ENCODE results near the gene CORO2B. TPM values are rescaled to one million over a fixed set of nuclear protein-coding genes. Genes with fewer than 3 reads are reported as not detected.

The CORO2B gene
- polyA plus RNA-seq, 1 of the 3 experiments (the other 2 are of a cell fraction): 3.6 TPM

DNA sequence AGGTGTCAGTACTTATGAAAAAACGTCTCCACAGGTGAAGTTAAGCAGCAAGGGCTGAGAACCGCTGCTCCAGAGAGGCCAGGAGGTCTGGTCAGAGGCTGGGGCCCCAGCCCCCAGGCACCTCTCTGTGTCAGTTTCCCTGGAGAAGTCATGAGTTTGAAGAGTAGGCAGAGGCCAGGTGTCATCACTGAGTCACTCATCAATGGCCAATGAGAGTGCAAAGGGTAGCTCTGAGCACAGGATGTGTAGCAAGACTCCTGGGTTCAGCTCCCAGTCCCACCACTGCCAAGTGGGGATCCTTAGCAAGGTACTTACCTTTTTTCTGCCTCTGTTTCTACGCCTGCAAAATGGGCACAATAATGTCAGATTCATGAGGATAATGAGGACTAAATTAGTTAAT is 47.9 kb downstream of the CORO2B start (continued):
- TF ChIP-seq GATA2 (CRISPR knock-in tag; IDR thresholded peaks at IDR 0.05): no peak
- TF ChIP-seq RFX5 (IDR thresholded peaks at IDR 0.05; ENCODE audit: low read length): no peak
- TF ChIP-seq, protein P1, sequence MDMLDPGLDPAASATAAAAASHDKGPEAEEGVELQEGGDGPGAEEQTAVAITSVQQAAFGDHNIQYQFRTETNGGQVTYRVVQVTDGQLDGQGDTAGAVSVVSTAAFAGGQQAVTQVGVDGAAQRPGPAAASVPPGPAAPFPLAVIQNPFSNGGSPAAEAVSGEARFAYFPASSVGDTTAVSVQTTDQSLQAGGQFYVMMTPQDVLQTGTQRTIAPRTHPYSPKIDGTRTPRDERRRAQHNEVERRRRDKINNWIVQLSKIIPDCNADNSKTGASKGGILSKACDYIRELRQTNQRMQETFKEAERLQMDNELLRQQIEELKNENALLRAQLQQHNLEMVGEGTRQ (IDR thresholded peaks at IDR 0.05; ENCODE audit: borderline replicate concordance, low read depth, low read length): no peak

- no peak for DNase-seq
Observed at GRCh38 chr15:68627476-68627875, 48.7 kb downstream of the CORO2B start.

GRCh38 chr15:68627995-68628394 is 49.2 kb downstream of the CORO2B start:
- POLR2A ChIA-PET: no interaction called here
- Histone ChIP-seq H3K4me2 (no peak overlapping the region), H3K4me1 (ENCODE audit: control insufficient read depth in 1 of 2, insufficient read depth in 2 of 2, low read depth in 1 of 2, low read length in 1 of 2) (peaks cover 0 to 12% of the 10 kb centered on the region in 2 experiments; a peak in 1 of 4 replicates), H3K79me2 (ENCODE audit: insufficient read depth) (no peaks in the 10 kb centered on the region), H3F3A (replicated peaks; ENCODE audit: insufficient read depth) (no peaks in the 10 kb centered on the region), H3K9me2 (no peaks in the 10 kb centered on the region), H3K4me3 (ENCODE audit: low read depth in 2 of 2, low read length in 1 of 2) (no peak overlapping the region), H3K9me3 (no peaks in the 10 kb centered on the region), H3K9ac (no peak overlapping the region), H3K27ac (ENCODE audit: low read depth in 2 of 2, low read length in 1 of 2) (no peak overlapping the region), H3K36me3 (replicated peaks in 1 of 2; ENCODE audit: control insufficient read depth in 1 of 2, insufficient read depth in 2 of 2, low read length in 1 of 2) (no peaks in the 10 kb centered on the region), H4K20me1 (ENCODE audit: insufficient read depth) (no peaks in the 10 kb centered on the region), H3K27me3 (ENCODE audit: insufficient read depth) (no peaks in the 10 kb centered on the region), H2AFZ (ENCODE audit: low read depth) (no peak overlapping the region)
- no peak for DNase-seq
- CTCF ChIA-PET: interaction anchor here (0.8 to 1.4 kb wide), 2 partner anchors 69 to 74 kb away, joined by 3 to 4 read pairs; no protein-coding TSS in a partner anchor
- WGBS (ENCODE audit: low lambda C conversion rate): 95% methylated on average over 2 of the region's 2 CpGs
- no peak for TF ChIP-seq ELF1 (IDR thresholded peaks at IDR 0.05)

More at GRCh38 chr15:68627476-68627875, 48.7 kb downstream of the CORO2B start:
- Histone ChIP-seq H3F3A (replicated peaks; ENCODE audit: insufficient read depth) (no peaks in the 10 kb centered on the region), H3K4me2 (no peak overlapping the region), H3K9me2 (no peaks in the 10 kb centered on the region), H3K36me3 (replicated peaks in 1 of 2; ENCODE audit: control insufficient read depth in 1 of 2, insufficient read depth in 2 of 2, low read length in 1 of 2) (no peaks in the 10 kb centered on the region), H3K9ac (no peak overlapping the region), H4K20me1 (ENCODE audit: insufficient read depth) (no peaks in the 10 kb centered on the region), H3K4me1 (ENCODE audit: control insufficient read depth in 1 of 2, insufficient read depth in 2 of 2, low read depth in 1 of 2, low read length in 1 of 2) (peaks cover 0 to 12% of the 10 kb centered on the region in 2 experiments; a peak in 1 of 4 replicates), H3K4me3 (ENCODE audit: low read depth in 2 of 2, low read length in 1 of 2) (no peak overlapping the region), H3K27ac (ENCODE audit: low read depth in 2 of 2, low read length in 1 of 2) (no peak overlapping the region), H2AFZ (ENCODE audit: low read depth) (no peak overlapping the region), H3K79me2 (ENCODE audit: insufficient read depth) (no peaks in the 10 kb centered on the region), H3K9me3 (no peaks in the 10 kb centered on the region), H3K27me3 (ENCODE audit: insufficient read depth) (no peaks in the 10 kb centered on the region)
- CTCF ChIA-PET: interaction anchor here (0.8 to 1.4 kb wide), 2 partner anchors 68 to 73 kb away, joined by 3 to 4 read pairs; no protein-coding TSS in a partner anchor
- 77% methylated on average over 7 of the region's 7 CpGs for WGBS (ENCODE audit: low lambda C conversion rate)
- TF ChIP-seq TAF1 (IDR thresholded peaks at IDR 0.05; ENCODE audit: borderline replicate concordance, low read depth, low read length) (no peak), TCF12 (IDR thresholded peaks at IDR 0.05) (no peak), JUND (IDR thresholded peaks at IDR 0.05) (no peak)
- POLR2A ChIA-PET: no interaction called here

DNA sequence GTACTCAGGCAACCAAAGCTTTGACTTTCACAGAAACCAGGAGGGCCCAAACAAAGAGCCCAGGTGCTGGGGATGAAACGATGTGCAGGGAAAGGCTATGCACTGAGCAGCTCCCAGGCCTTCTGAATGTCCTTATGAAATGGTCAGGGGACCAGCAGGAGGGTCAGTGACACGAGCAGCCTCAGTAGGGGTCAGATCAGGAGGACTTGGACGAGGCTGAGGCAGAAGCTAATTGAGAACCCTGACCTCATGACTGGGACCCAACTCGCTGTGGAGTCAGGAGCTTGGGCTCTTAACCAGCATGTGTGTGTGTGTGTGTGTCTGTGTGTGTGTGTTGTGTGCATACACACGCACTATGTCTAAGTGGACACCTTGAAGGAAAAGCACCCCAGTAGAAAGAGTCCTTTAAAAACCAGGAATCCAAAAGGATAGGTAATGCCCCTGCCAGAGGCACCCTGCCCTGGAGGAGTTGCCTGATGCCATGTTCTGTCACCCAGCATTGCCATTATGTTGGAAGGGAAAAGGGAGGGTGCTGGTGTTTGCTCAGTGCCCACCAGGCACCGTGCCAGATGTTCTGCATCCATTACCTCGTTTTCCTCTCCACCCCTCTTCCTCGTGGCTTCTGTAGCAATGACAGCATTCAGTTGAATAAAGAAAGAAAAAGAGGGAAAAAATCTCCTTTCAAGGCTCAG is 50.9 kb downstream of the CORO2B start:
- CTCF ChIA-PET: interaction anchor here (1.0 to 2.2 kb wide), 3 partner anchors 29 to 69 kb away, joined by 3 to 9 read pairs (median 4); no protein-coding TSS in a partner anchor
- 57% methylated on average over 8 of the region's 8 CpGs for WGBS (ENCODE audit: low lambda C conversion rate)

More for the DNA sequence above, 50.9 kb downstream of the CORO2B start:
- POLR2A ChIA-PET: no interaction called here
- Histone ChIP-seq H3K36me3 (replicated peaks in 1 of 2; ENCODE audit: control insufficient read depth in 1 of 2, insufficient read depth in 2 of 2, low read length in 1 of 2) (no peaks in the 10 kb centered on the region), H3K27ac (ENCODE audit: low read depth in 2 of 2, low read length in 1 of 2) (no peak overlapping the region), H3K4me1 (ENCODE audit: control insufficient read depth in 1 of 2, insufficient read depth in 2 of 2, low read depth in 1 of 2, low read length in 1 of 2) (peaks cover 0 to 26% of the 10 kb centered on the region in 2 experiments; a peak in 2 of 4 replicates), H3K79me2 (ENCODE audit: insufficient read depth) (no peaks in the 10 kb centered on the region), H3K9me3 (no peaks in the 10 kb centered on the region), H4K20me1 (ENCODE audit: insufficient read depth) (no peaks in the 10 kb centered on the region), H3K4me2 (no peak overlapping the region), H3K9ac (no peak overlapping the region), H3K9me2 (no peaks in the 10 kb centered on the region), H3K4me3 (ENCODE audit: low read depth in 2 of 2, low read length in 1 of 2) (no peak overlapping the region), H2AFZ (ENCODE audit: low read depth) (no peak overlapping the region), H3K27me3 (ENCODE audit: insufficient read depth) (no peaks in the 10 kb centered on the region), H3F3A (replicated peaks; ENCODE audit: insufficient read depth) (no peaks in the 10 kb centered on the region)
- TF ChIP-seq, protein P1 (IDR thresholded peaks at IDR 0.05; ENCODE audit: borderline replicate concordance, low read depth, low read length): no peak
- DNase-seq: no peak
